ENCODE data around the gene SORCS3. TPM values are rescaled to one million over a fixed set of nuclear protein-coding genes. Genes with fewer than 3 reads are reported as not detected.

The SORCS3 gene
- total and polyA plus RNA-seq, 2 of the 4 experiments (the other 2 are of a cell fraction), result not detected

DNA sequence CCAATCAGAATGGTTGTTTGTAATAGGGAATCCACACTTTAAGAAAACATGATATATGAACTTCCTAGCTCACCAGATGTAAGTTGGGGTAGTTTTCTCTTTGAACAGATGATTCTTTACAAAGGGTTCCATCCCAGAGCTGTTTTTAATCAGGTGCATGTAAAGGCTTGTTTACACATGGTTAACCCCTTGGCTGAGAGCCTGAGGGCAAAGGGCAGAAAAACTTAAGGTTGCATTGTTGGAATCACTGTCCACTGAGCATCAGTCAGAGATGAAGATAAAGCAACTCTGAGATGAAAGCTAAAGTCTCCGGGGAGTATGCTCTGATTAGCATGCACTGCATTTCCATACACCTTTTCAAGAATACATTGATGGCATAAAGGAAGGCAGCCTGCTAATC, 518.2 kb downstream of the SORCS3 start:
- Histone ChIP-seq H3K9me1 (ENCODE audit: insufficient read depth, low read length) (no peaks in the 10 kb centered on the region), H3K79me1 (ENCODE audit: low read depth in 1 of 2, low read length in 2 of 2) (no peaks in the 10 kb centered on the region), H2BK20ac (ENCODE audit: low read depth, low read length) (no peak overlapping the region), H2AFZ (replicated peaks; ENCODE audit: low read length, poor library complexity) (no peak overlapping the region), H4K91ac (ENCODE audit: insufficient read depth, low read depth, low read length) (no peak overlapping the region), H4K8ac (ENCODE audit: low read depth in 2 of 2, low read length in 2 of 2) (no peak overlapping the region), H3K9ac (ENCODE audit: low read depth, low read length) (no peak overlapping the region), H3K27me3 (ENCODE audit: control insufficient read depth, insufficient read depth, low read length) (no peaks in the 10 kb centered on the region), H2BK5ac (ENCODE audit: low read depth, low read length, poor library complexity, severe bottlenecking) (no peak overlapping the region), H2AK5ac (ENCODE audit: low read depth, low read length) (no peak overlapping the region), H3K4ac (ENCODE audit: low read depth, low read length) (no peak overlapping the region), H3K4me2 (ENCODE audit: low read depth, low read length) (no peak overlapping the region), H3K9me3 (ENCODE audit: control insufficient read depth, insufficient read depth, low read length) (peaks cover 14% of the 10 kb centered on the region), H3K4me1 (ENCODE audit: control insufficient read depth, insufficient read depth, low read length) (no peaks in the 10 kb centered on the region), H3K27ac (ENCODE audit: insufficient read depth, low read length) (no peak overlapping the region), H4K5ac (ENCODE audit: low read depth, low read length) (no peak overlapping the region), H3K18ac (ENCODE audit: low read depth, low read length) (no peak overlapping the region), H3K36me3 (ENCODE audit: control insufficient read depth, insufficient read depth, low read length) (no peaks in the 10 kb centered on the region), H2AK9ac (replicated peaks; ENCODE audit: low read depth, low read length, poor library complexity) (no peak overlapping the region), H4K20me1 (ENCODE audit: insufficient read depth, low read length) (no peaks in the 10 kb centered on the region), H3K23ac (ENCODE audit: low read depth, low read length) (no peak overlapping the region), H2BK15ac (ENCODE audit: low read depth, low read length) (no peak overlapping the region), H3K4me3 (ENCODE audit: insufficient read depth, low read depth, low read length) (no peak overlapping the region), H3K56ac (ENCODE audit: extremely low read depth, insufficient read depth, low read length) (no peak overlapping the region), H2BK120ac (ENCODE audit: low read depth, low read length) (no peak overlapping the region), H3K14ac (replicated peaks; ENCODE audit: low read depth, low read length) (no peak overlapping the region)
- ChIA-PET CTCF (no interaction called here), POLR2A (ENCODE audit: unreplicated experiment) (no interaction called here)
- intact Hi-C loops (cut with micrococcal nuclease), result no loop called here
- in situ Hi-C loops (cut with MboI; ENCODE audit: low sequenced_read_pairs), result no loop called here
- ATAC-seq (ENCODE audit: low read depth) (no peak), DNase-seq (no peak)
- TF ChIP-seq, protein P1, sequence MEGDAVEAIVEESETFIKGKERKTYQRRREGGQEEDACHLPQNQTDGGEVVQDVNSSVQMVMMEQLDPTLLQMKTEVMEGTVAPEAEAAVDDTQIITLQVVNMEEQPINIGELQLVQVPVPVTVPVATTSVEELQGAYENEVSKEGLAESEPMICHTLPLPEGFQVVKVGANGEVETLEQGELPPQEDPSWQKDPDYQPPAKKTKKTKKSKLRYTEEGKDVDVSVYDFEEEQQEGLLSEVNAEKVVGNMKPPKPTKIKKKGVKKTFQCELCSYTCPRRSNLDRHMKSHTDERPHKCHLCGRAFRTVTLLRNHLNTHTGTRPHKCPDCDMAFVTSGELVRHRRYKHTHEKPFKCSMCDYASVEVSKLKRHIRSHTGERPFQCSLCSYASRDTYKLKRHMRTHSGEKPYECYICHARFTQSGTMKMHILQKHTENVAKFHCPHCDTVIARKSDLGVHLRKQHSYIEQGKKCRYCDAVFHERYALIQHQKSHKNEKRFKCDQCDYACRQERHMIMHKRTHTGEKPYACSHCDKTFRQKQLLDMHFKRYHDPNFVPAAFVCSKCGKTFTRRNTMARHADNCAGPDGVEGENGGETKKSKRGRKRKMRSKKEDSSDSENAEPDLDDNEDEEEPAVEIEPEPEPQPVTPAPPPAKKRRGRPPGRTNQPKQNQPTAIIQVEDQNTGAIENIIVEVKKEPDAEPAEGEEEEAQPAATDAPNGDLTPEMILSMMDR (conservative IDR thresholded peaks at IDR 0.05; ENCODE audit: low read depth, low read length), result no peak
- TF ChIP-seq FOS (IDR thresholded peaks at IDR 0.05; ENCODE audit: low read depth, low read length), result no peak
- TF ChIP-seq RFX5 (IDR thresholded peaks at IDR 0.05; ENCODE audit: low read depth, low read length), result no peak
- TF ChIP-seq MAFK (IDR thresholded peaks at IDR 0.05; ENCODE audit: low read depth, low read length), result no peak
- no peak for TF ChIP-seq RCOR1 (IDR thresholded peaks at IDR 0.05; ENCODE audit: insufficient replicate concordance, low read length)
- TF ChIP-seq CEBPB (IDR thresholded peaks at IDR 0.05; ENCODE audit: low read depth, low read length), result no peak
- TF ChIP-seq MAZ (IDR thresholded peaks at IDR 0.05; ENCODE audit: borderline replicate concordance, low read depth, low read length), result no peak
- BruUV-seq (replicated peaks), result no TSS peak
- dilution Hi-C loops (cut with HindIII; ENCODE audit: low sequenced_read_pairs, unreplicated experiment), result no loop called here
- WGBS, 2 experiments (ENCODE audit: extremely low coverage in 2 of 2, insufficient read length in 1 of 2), result no CpG with 5 or more reads among the region's 1 CpG

Measured in IMR-90 (cell line).